Activated T-helper 9 cell treated with anti-CD3 and anti-CD28 coated beads, Interleukin-2, amount 50 U/mL, for 16 hours (primary cell): ENCODE measurements around the gene GGCT.
"Not testable (repeated sequence)": the region's sequence is repeated elsewhere in the genome, so short reads cannot be mapped to it uniquely, and the experiment has no call there.

Experiments
- DNase-seq: peaks from one replicate; pipeline ENCODE4 v3.0.0-alpha.2; 2020; ENCODE audit warnings: low read depth

The GGCT gene

GRCh38 chr7:30504301-30505173 is at the start of gene GGCT:
TSS of gene GGCT (minus strand) at chr7:30504829. CDS start at chr7:30504709, 120 bp downstream.
- DNase-seq, result peak; percentile 94

- no peak for DNase-seq
These were observed 48.9 kb upstream of the GGCT start for GRCh38 chr7:30553546-30553945.

GRCh38 chr7:30553141-30553540 is 48.5 kb upstream of the GGCT start:
- DNase-seq, result no peak

GRCh38 chr7:30552330-30552729 is 47.7 kb upstream of the GGCT start:
- DNase-seq, result no peak

- no peak for DNase-seq
These were observed 45.4 kb upstream of the GGCT start for GRCh38 chr7:30549931-30550493.

GRCh38 chr7:30548845-30549244 is 44.2 kb upstream of the GGCT start:
- DNase-seq, result peak; percentile 7

GRCh38 chr7:30546596-30546995 is 42.0 kb upstream of the GGCT start:
- DNase-seq, result no peak

- DNase-seq, result no peak
These were observed 41.3 kb upstream of the GGCT start for GRCh38 chr7:30545791-30546555.

- no peak for DNase-seq
These were observed 39.3 kb upstream of the GGCT start for GRCh38 chr7:30543813-30544525.

- DNase-seq, result not testable (repeated sequence)
These were observed 38.5 kb upstream of the GGCT start for GRCh38 chr7:30543115-30543514.

- DNase-seq, result no peak
These were observed 29.3 kb upstream of the GGCT start for GRCh38 chr7:30533886-30534285.

GRCh38 chr7:30531286-30531685 is 26.7 kb upstream of the GGCT start:
- no peak for DNase-seq

- DNase-seq, result no peak
These were observed 25.7 kb upstream of the GGCT start for GRCh38 chr7:30530373-30530772.

GRCh38 chr7:30528779-30529178 is 24.1 kb upstream of the GGCT start:
- DNase-seq, result no peak

GRCh38 chr7:30527297-30527696 is 22.7 kb upstream of the GGCT start:
- not testable (repeated sequence) for DNase-seq

- no peak for DNase-seq
These were observed 21.5 kb upstream of the GGCT start for GRCh38 chr7:30526163-30526562.

- DNase-seq, result no peak
These were observed 20.8 kb upstream of the GGCT start for GRCh38 chr7:30525429-30525828.

- no peak for DNase-seq
These were observed 19.9 kb upstream of the GGCT start for GRCh38 chr7:30524545-30524944.

- no peak for DNase-seq
These were observed 18.8 kb upstream of the GGCT start for GRCh38 chr7:30523466-30523865.

GRCh38 chr7:30522159-30522558 is 17.5 kb upstream of the GGCT start:
- no peak for DNase-seq

- DNase-seq, result no peak
These were observed 16.9 kb upstream of the GGCT start for GRCh38 chr7:30521532-30521931.

GRCh38 chr7:30519122-30519521 is 14.5 kb upstream of the GGCT start:
- DNase-seq, result no peak
